COLO668 (cell line): ENCODE results near the gene ZNF862.
"Not testable (repeated sequence)": the region's sequence is repeated elsewhere in the genome, so short reads cannot be mapped to it uniquely, and the experiment has no call there.

Experiments used
- DNase-seq: peaks from one replicate; lab custom pipeline; 2025; ENCODE audit not compliant: unreplicated experiment; lab: John Stamatoyannopoulos, UW

The ZNF862 gene

DNA sequence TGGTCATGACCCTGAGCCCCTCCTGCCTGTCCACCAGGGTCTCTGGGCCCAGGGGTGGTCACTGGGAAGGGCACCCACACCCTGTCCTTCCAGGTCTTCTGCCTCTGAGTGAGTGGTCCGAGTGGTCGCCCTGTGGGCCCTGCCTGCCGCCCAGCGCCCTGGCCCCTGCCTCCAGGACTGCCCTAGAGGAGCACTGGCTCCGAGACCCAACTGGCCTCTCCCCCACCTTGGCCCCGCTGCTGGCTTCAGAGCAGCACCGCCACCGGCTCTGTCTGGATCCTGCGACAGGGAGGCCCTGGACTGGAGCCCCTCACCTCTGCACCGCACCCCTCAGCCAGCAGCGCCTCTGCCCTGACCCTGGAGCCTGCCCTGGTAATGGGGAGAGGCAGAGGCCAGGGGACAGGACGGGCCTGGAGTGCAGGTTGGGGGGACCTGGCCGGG, 13.9 kb upstream of the ZNF862 start:
- DNase-seq = no peak

DNA sequence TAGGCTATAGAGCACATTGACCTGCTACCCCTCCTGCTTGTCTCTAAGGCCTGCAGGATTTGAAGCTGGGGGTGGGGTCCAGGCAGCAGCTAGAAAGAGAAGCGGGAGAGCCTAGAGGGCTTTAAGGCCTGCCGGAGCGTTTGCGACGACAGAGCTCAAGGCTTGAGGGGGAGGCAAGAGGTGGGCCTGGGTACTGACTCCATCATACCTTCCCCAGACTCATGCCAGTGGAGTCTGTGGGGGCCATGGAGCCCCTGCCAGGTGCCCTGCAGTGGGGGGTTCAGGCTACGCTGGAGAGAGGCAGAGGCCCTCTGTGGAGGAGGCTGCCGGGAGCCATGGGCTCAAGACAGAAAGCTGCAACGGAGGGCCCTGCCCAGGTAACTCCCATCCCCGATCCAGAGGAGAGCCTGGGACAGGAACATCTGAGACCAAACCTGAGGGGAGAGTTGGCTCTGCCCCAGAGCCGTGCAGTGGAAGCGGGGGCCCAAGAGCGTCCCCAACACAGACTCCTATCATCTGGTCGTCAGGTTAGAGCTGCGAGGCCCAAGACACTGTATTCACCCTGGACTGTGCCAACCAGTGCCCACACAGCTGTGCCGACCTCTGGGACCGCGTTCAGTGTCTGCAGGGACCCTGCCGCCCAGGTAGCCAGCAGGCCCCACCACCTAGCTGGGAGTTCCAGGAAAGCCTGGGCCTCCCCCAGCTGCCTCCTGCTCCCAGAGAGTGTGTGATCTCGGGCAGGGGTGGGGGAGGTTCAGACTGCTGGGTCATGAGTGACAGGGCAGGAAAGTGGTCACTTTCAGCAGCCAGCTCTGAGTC, 13.2 kb upstream of the ZNF862 start:
- DNase-seq = no peak

DNA sequence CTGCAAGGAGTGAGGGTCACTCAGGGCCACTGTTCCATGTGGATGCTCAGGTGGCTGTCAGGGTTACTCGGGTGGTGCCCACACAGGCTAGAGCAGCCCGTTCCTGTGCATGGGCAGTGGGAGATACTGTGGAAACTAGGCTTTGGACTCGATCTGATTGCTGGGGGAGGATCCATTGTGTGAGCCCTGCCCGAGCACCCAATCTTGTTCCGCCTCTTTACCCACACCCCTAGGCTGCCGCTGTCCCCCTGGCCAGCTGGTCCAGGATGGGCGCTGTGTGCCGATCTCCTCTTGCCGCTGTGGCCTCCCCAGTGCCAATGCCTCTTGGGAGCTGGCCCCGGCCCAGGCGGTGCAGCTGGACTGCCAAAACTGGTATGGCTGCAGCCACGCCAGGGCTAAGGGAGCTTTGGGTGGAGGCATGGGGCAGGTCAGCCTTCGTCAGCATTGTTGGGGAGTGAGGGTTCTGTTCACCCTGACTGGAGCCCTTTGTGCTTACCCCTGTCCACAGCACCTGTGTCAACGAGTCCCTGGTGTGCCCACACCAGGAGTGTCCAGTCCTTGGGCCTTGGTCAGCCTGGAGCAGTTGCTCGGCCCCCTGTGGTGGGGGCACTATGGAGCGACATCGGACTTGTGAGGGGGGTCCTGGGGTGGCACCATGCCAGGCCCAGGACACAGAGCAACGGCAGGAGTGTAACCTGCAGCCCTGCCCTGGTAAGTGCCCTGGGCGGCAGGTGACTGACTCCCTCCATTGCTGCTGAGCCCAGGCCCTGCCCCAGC, 12.4 kb upstream of the ZNF862 start:
- no peak for DNase-seq

DNA sequence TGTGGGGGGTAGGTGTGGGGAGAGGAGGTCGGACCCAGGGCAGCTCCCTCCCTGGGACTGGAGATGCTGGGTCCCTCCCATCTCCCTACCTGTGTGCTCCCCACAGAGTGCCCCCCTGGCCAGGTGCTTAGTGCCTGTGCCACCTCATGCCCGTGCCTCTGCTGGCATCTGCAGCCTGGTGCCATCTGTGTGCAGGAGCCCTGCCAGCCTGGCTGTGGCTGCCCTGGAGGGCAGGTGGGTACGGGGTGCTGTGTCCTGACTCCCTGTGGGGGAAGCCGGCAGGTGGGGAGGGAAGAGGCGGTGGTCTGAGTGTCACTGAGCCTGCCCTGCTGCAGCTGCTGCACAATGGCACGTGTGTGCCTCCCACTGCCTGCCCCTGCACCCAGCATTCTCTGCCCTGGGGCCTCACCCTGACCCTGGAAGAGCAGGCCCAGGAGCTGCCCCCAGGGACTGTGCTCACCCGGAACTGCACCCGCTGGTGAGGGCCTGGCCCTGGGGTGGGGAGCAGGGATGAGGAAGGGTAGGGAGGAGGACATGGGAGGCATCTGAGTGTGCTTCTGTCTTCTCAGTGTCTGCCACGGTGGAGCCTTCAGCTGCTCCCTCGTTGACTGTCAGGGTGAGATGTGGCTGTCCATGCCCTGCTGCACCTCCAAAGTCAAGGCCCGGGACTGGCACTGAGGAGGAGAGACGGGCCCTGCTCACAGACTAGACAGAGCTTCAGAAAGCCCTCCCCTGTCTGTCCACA, 11.7 kb upstream of the ZNF862 start:
- no peak for DNase-seq

DNA sequence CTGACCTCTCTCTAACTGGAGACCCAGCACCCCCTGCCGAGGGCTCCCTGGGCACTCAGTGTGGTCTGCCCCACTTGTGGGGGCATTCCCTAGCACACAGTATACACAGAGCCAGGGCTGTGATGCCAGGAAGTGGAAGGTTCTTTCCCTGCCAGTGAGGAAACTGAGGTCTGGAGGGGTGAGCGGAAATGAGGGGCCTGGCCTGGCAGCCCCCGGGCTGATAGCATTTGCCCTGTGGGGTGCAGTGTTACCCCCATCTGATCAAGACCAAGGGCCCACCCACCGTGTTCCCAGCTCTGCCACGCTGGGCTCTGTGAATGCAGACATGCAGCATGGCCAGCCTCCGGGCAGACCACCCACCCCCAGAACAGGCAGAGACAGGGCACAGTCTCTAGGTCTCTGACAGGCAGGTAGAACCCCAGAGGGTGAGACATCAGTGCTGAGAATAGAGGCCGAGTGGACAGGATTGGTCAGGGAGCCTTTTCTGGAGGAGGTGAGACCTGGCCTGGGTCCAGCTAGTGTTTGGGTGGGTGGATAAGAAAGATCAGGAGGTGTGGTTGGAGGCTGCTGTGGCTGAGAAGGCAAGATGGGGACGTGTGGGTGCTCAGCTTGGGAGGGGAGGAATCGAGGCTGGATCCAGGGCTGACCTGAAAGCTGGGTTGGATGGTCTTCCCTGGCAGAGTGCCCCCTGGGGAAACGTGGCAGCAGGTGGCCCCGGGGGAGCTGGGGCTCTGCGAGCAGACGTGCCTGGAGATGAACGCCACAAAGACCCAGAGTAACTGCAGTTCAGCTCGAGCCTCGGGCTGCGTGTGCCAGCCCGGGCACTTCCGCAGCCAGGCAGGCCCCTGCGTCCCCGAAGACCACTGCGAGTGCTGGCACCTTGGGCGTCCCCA, 10.8 kb upstream of the ZNF862 start:
- no peak for DNase-seq

DNA sequence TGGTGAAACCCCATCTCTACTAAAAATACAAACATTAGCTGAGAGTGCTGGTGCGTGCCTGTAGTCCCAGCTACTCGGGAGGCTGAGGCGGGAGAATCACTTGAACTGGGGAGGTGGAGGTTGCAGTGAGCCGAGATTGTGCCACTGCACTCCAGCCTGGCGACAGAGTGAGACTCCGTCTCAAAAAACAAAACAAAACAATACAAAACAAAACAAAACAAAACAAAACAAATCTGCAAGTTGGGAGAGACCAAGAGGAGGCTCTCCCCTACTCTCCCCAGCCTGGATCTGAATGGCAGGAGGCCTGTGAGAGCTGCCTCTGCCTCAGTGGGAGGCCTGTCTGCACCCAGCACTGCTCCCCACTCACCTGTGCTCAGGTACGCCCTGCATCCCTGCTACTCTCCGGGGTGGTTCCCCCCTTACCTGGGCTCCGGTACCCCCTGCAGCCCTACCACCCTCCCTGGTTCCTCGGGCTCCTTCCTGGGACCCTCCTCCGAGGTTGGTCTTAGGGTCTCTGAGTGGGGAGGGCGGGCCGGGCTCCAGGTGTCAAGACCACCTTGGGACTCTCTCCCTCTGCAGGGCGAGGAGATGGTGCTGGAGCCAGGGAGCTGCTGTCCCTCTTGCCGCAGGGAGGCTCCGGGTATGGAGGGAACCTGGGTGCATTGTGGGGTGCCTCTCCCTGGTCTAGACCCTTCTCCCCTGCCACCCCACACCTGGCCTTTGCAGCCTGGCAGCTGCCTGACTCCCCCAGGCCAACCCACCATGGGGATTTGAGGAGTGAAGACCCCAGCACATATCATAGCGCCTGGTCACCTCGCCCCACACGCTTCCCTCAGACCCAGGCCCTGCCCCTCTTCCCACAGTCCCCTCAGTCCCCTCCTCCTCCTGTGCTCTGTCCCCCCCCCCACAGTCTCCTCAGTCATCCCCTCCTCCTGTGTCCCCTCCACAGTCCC, 9.5 kb upstream of the ZNF862 start:
- no peak for DNase-seq

DNA sequence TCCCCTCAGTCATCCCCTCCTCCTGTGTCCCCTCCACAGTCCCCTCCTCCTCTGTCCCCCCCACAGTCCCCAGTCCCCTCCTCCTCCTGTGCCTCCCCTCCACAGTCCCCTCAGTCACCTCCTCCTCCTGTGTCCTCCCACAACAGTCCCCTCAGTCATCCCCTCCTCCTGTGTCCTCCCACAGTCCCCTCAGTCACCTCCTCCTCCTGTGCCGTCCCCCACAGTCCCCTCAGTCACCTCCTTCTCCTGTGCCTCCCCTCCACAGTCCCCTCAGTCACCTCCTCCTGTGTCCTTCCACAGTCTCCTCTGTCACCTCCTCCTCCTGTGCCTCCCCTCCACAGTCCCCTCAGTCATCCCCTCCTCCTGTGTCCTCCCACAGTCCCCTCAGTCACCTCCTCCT, 7.6 kb upstream of the ZNF862 start:
- not testable (repeated sequence) for DNase-seq

DNA sequence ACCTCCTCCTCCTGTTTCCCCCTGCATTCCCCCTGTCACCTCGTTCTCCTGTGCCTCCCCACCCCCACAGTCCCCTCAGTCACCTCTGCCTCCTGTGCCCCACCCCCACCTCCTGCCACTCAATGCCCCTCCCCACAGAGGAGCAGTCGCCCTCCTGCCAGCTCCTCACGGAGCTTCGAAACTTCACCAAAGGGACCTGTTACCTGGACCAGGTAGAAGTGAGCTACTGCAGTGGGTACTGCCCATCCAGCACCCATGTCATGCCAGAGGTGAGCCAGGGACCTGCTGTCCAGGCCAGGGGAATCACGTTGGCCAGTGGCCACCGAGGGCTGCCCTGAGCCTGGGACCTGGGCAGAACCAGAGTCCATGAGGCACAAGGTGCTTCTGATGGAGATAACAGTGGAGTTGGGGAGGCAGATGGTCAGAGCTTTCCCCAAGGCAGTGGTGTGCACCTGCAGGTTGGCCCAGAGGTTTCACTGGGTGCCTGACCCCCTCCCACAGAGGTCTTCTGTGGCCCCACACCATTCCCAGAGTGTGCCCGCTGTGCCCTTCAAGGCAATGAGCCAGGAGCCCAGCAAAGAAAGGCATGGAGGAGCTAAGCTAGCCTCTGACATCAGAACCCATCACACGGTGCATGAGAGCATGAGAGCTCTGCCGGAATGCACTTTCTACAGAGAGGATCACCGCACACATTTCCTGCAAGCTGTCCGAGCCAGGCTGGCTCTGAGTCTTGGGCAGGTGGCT, 7.0 kb upstream of the ZNF862 start:
- DNase-seq = no peak

DNA sequence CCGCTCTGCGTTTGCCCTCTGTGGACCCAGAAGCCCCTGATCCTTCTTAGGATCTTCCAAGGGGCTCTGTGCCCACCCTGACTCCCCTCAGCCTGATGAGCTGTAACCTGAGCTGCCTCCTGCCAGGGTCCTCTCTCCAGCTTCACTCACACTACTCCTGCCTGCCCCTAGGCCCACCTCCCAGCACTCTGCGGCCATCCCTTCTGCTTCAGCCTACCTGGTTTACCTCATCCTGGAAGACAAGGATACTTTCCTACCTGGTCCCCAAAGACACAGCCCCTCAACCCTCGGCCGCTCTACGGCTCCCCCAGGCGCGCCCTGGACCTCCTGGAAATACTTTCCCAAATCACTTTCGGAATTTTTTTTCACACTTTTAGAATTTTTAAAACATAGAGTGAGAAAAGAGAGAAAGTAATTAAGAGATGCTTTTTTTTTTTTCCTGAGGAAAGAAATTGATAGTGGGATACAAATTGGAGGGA, 6.4 kb upstream of the ZNF862 start:
- DNase-seq = no peak

DNA sequence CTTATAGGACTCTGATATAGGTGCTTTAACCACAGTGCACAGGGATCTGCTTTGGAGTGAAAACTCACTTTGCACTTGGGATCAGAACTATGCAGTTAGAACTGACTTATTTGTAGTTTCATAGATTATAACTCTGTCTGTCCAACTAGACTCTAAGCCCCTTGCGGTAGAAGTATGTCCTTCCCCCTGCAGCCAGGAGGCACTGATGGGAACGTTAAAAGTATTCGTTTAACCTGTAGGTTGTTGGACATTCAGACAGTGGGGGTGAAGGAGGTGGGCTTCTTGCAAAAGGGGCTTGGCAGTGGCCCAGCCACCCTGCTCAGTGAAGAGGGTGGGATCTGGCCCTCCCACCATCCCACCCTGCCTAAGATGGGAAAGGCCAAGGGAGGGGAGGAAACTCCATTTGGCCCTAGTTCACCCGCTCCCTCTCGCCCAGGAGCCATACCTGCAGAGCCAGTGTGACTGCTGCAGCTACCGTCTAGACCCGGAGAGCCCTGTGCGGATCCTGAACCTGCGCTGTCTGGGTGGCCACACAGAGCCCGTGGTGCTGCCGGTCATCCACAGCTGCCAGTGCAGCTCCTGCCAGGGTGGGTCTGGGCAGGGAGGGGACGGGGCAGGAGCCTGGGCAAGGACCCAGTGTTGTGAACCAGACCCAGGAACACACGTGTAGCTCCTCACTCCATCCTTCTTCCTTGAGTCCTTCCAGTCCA, 5.7 kb upstream of the ZNF862 start:
- DNase-seq = no peak

DNA sequence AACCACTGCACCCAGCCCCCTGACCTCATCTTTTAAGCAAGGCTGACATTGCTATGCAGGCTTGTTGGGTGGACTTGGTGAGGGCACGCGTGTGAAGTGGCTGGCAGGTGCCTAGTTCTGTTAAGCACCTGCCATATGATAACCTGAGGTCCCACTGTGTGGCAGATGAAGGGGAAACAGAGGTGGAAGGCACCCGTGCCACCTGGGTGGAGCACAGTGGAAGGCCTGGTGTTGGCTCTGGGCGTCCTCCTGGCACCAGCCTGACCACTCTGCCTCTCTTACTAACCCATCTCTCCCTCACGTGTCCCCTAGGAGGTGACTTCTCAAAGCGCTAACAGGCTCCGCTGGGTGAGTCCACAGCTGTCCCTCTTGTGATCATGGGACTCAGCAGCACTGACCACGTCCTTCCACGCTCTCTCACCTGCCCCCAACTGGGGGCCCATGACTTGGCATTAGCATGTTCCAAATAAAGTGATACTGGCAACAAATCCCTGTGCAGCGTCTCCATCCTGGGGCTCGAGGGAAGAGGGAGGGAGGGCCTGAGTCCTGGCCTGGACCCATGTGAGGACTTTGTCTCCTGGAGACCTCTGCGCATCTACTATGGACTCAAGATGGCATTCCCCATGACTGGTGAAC, 4.6 kb upstream of the ZNF862 start:
- no peak for DNase-seq

DNA sequence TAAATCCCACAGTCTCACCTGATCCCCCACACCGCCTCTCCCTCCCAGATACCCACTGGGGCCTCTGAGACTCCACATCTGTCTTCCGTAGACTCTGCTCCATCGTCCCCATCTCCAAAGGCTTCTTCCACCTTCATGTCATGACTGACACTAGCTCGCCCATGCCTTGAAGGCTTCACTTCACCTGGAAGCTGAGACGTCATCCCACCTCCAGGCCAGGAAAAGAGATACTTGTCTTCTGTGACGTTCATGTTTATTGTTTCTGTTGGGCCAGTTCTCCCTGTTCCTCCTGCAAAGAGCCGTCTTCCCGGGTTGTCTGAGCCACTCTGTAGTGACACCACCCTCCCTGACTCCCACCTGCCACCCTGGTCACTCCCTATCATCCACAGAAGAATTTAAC, 3.6 kb upstream of the ZNF862 start:
- no peak for DNase-seq

DNA sequence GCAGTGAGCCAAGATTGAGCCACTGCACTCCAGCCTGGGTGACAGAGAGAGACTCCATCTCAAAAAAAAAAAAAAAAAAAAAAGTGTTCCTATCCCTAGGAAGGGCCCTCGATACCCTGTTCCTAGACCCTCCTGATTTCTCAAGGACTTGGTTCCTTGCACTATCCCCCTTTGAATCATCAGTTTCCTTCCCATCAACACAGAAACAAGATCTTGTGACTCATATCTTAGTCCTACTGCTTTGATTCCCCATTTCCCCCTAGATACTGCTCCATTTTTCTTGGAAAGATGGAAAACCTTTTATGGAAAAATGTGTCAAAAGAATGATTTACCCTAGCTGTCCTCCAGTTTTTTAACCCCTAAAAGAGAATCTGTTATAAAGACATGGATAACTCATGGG, 1.7 kb upstream of the ZNF862 start:
- no peak for DNase-seq

DNA sequence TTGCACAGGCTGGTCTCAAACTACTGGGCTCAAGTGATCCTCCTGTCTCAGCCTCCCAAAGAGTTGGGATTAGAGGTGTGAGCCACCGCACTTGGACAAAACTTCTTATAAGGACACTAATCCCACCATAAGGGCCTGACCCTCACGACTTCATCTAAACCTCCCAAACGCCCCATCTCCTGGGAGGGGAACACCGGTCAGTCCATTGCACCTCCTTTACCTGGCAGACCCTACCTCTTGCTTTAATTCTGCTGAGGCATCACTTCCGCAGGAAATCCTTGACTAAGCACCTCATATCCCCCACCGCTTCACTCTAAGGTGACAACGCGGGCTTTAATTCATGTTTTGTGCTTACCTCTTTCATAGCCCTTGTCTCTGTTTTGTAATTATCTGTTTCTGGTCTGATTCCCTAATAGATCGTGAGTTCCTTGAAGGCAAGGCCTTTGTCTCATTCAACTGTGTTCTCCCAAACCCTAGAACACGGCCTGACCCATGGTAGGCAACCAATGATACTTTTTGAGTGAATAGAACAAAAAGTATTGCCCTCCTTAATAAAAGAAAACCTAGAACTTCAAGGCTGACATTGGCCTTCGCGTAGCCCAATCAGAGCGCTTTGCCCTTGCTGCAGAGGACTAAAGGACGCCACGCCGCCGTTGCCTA, 481 bp upstream of the ZNF862 start:
- DNase-seq = no peak

DNA sequence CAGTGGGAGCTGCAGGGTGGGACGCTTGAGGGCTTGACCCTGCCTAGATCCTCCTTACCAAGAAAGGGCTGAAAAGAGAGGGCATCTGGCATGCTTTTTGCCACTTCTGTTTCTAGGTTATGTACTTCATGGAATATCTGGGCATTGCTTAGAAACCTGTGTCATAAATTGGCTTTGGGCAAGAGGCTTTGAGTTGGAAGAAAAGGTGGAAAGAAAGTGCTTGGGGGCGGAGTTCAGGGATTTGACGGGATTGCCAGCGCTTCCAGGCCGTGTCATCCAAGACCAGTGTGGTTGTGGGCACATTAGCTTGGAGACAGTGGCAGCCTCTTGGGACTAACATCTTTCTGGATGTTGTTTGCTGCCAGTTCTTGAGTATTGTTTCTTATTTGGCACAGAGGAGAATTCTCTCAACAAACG, 825 bp downstream of the ZNF862 start:
- DNase-seq = peak; percentile 23

DNA sequence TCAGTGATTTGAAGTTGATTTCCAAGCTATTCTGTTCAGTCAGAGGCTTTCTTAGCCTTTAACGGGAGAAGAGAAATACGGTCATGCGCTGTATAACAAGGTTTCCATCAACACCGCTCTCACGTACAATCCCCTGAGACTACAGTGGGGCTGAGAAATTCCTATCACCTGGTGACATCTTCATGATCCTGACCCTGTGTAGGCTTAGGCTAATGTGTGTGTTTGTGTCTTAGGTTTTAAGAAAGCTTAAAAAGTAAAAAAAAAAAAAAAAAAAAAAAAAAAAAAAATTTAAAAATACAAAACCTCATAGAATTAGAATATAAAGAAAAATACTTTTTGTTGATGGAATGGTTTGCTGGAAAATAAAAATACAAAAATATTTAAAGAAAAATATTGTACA, 1.8 kb downstream of the ZNF862 start:
- DNase-seq = no peak

DNA sequence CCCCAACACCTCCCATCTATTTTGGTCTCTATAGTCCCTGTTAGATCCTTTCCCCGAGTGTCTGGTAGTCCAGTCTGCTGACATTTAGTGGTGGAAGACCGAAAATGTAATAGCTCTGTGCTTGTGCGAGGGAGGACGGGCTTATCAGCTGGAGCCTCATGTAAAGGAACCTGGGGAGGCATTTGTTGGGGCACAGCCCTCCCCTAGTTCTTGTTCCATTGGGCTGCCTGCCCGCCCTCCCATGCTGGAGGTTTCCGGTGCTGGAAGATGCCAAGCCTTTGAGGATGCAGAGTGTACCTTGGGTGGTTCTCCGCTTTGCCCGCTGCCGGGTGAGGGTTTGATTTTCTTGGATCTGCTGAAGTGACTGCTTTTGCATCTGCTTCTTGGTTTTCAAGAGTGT, 5.4 kb downstream of the ZNF862 start:
- no peak for DNase-seq
